Neural cell (in vitro differentiated cells): ENCODE measurements around the gene STAT4. TPM values are rescaled to one million over a fixed set of nuclear protein-coding genes. Genes with fewer than 3 reads are reported as not detected.

Source experiments
- H2AFZ ChIP-seq: fragments of 200-600, 300-800 bp; sonication (generic), shearing (Covaris generic); 2 replicates; pipeline ENCODE4 v1.6.0; 2014; ENCODE audit warnings: low read depth, mild to moderate bottlenecking, antibody characterized with exemption, low read length, moderate library complexity
- H3F3A ChIP-seq: fragments of 200-600 bp; shearing (Covaris generic); 2 replicates; pipeline ENCODE4 v1.6.1; 2016; ENCODE audit warnings: mild to moderate bottlenecking, moderate library complexity, mixed read lengths, antibody characterized with exemption, low read length; ENCODE audit not compliant: insufficient read depth, poor library complexity, severe bottlenecking
- H3K27ac ChIP-seq: fragments of 200-600, 300-800 bp; sonication (generic), shearing (Covaris generic); 2 replicates; pipeline ENCODE4 v1.5.1; 2014; ENCODE audit warnings: mild to moderate bottlenecking, low read length, moderate library complexity
- H3K27me3 ChIP-seq: fragments of 300-800, 200-600 bp; sonication (generic), shearing (Covaris generic); 2 replicates; pipeline ENCODE4 v1.6.0; 2014; ENCODE audit warnings: mild to moderate bottlenecking, low read depth, low read length, moderate library complexity; ENCODE audit not compliant: insufficient read depth
- H3K36me3 ChIP-seq: fragments of 300-800, 200-600 bp; sonication (generic), shearing (Covaris generic); 2 replicates; pipeline ENCODE4 v1.5.1; 2014; ENCODE audit warnings: mild to moderate bottlenecking, antibody characterized with exemption, low read length, moderate library complexity; ENCODE audit not compliant: insufficient read depth
- H3K4me2 ChIP-seq: fragments of 300-800, 200-600 bp; sonication (generic), shearing (Covaris generic); 2 replicates; pipeline ENCODE4 v1.6.0; 2014; ENCODE audit warnings: mild to moderate bottlenecking, low read length
- H3K4me3 ChIP-seq: fragments of 300-800, 200-600 bp; sonication (generic), shearing (Covaris generic); 2 replicates; pipeline ENCODE4 v1.5.1; 2014; ENCODE audit warnings: mild to moderate bottlenecking, low read length, moderate library complexity
- H3K79me2 ChIP-seq: fragments of 200-600 bp; shearing (Covaris generic); replicated peaks from 2 replicates; pipeline ENCODE4 v1.6.0; 2014; ENCODE audit warnings: mild to moderate bottlenecking, low read length, moderate library complexity; ENCODE audit not compliant: insufficient read depth
- H3K9ac ChIP-seq: fragments of 300-800, 200-600 bp; sonication (generic), shearing (Covaris generic); 2 replicates; pipeline ENCODE4 v1.6.1; 2016; ENCODE audit warnings: mild to moderate bottlenecking, low read length, mixed read lengths
- H3K9me2 ChIP-seq: fragments of 200-600 bp; shearing (Covaris generic); 2 replicates; pipeline ENCODE4 v1.6.1; 2016; ENCODE audit warnings: mild to moderate bottlenecking, low read length, mixed read lengths; ENCODE audit not compliant: insufficient read depth
- H3K9me3 ChIP-seq: fragments of 200-600, 300-800 bp; sonication (generic), shearing (Covaris generic); 2 replicates; pipeline ENCODE4 v1.6.1; 2016; ENCODE audit warnings: mild to moderate bottlenecking, mixed run types, low read length, moderate library complexity, mixed read lengths
- H4K20me1 ChIP-seq: fragments of 200-600 bp; shearing (Covaris generic); 2 replicates; pipeline ENCODE4 v1.6.1; 2016; ENCODE audit warnings: mild to moderate bottlenecking, mixed run types; ENCODE audit not compliant: insufficient read depth
- CTCF ChIP-seq: fragments of 450-650 bp; IDR thresholded peaks from 2 replicates; pipeline ENCODE4 v1.5.1; 2014; ENCODE audit warnings: antibody characterized with exemption, mild to moderate bottlenecking, moderate library complexity; ENCODE audit not compliant: poor library complexity, severe bottlenecking
- EP300 ChIP-seq: fragments of 450-650 bp; conservative IDR thresholded peaks from 2 replicates; pipeline ENCODE4 v1.6.1; 2014; ENCODE audit warnings: antibody characterized with exemption, mild to moderate bottlenecking, moderate library complexity; ENCODE audit not compliant: poor library complexity, severe bottlenecking
- EZH2 ChIP-seq: fragments of 200-600, 300-800 bp; shearing (Covaris generic), sonication (generic); IDR thresholded peaks from 2 replicates; pipeline ENCODE4 v1.6.1; 2014; ENCODE audit warnings: antibody characterized with exemption, low read length, borderline replicate concordance, mild to moderate bottlenecking; ENCODE audit not compliant: insufficient read depth, poor library complexity, severe bottlenecking
- MXI1 ChIP-seq: fragments of 450-650 bp; conservative IDR thresholded peaks from 2 replicates; pipeline ENCODE4 v1.6.1; 2014; ENCODE audit warnings: antibody characterized with exemption, mild to moderate bottlenecking; ENCODE audit not compliant: poor library complexity, severe bottlenecking
- POLR2AphosphoS5 ChIP-seq: IDR thresholded peaks from 2 replicates; pipeline ENCODE4 v1.6.1; 2012
- RAD21 ChIP-seq: fragments of 450-650 bp; conservative IDR thresholded peaks from 2 replicates; pipeline ENCODE4 v1.6.1; 2014; ENCODE audit warnings: antibody characterized with exemption, mild to moderate bottlenecking, moderate library complexity
- REST ChIP-seq: IDR thresholded peaks from 2 replicates; pipeline ENCODE4 v1.6.1; 2012; ENCODE audit warnings: borderline replicate concordance
- SMC3 ChIP-seq: fragments of 450-650 bp; conservative IDR thresholded peaks from 2 replicates; pipeline ENCODE4 v1.6.1; 2014; ENCODE audit warnings: antibody characterized with exemption, mild to moderate bottlenecking, moderate library complexity; ENCODE audit not compliant: poor library complexity
- TAF1 ChIP-seq: IDR thresholded peaks from 2 replicates; pipeline ENCODE4 v1.6.1; 2012; ENCODE audit warnings: low read depth
- polyA plus RNA-seq: library from polyadenylated mRNA; depleted of rRNA; stranded (reverse); fragments of >200 nt; gene quantifications from 2 replicates; pipeline ENCODE4 v1.2.3, GENCODE V29; 2014

The STAT4 gene
- polyA plus RNA-seq, 1 donor from 2014 or later: 3.7 TPM

- Histone ChIP-seq H3K27me3 (no peaks in the 10 kb centered on the region), H3K36me3 (no peaks in the 10 kb centered on the region), H3K9ac (no peak overlapping the region), H3K27ac (no peak overlapping the region), H3F3A (no peaks in the 10 kb centered on the region), H3K9me3 (no peaks in the 10 kb centered on the region), H3K4me2 (no peak overlapping the region), H4K20me1 (no peaks in the 10 kb centered on the region), H2AFZ (no peak overlapping the region), H3K79me2 (no peaks in the 10 kb centered on the region), H3K9me2 (no peaks in the 10 kb centered on the region), H3K4me3 (no peak overlapping the region)
- TF ChIP-seq MXI1 (no peak), POLR2AphosphoS5 (no peak), CTCF (no peak), EP300 (no peak), REST (no peak), RAD21 (no peak), TAF1 (no peak), EZH2 (no peak), SMC3 (no peak)
Observed at GRCh38 chr2:191100216-191100615, 50.6 kb downstream of the STAT4 start.

- Histone ChIP-seq H3K27ac (no peak overlapping the region), H4K20me1 (no peaks in the 10 kb centered on the region), H3K9ac (no peak overlapping the region), H3K4me3 (no peak overlapping the region), H3K36me3 (no peaks in the 10 kb centered on the region), H3K27me3 (no peaks in the 10 kb centered on the region), H3F3A (no peaks in the 10 kb centered on the region), H3K4me2 (no peak overlapping the region), H3K79me2 (no peaks in the 10 kb centered on the region), H2AFZ (no peak overlapping the region), H3K9me2 (no peaks in the 10 kb centered on the region), H3K9me3 (no peaks in the 10 kb centered on the region)
- TF ChIP-seq EP300: no peak
- no peak for TF ChIP-seq REST
- TF ChIP-seq TAF1: no peak
- TF ChIP-seq EZH2: no peak
- TF ChIP-seq MXI1: no peak
- no peak for TF ChIP-seq SMC3
- no peak for TF ChIP-seq CTCF
- TF ChIP-seq RAD21: no peak
Observed at GRCh38 chr2:191087311-191087710, 63.5 kb downstream of the STAT4 start.
